T1000 (cell line): ENCODE data around the gene RNU6-8.

Source experiments
- DNase-seq: peaks from one replicate; lab custom pipeline; 2025; ENCODE audit warnings: mixed read lengths; lab: John Stamatoyannopoulos, UW

The RNU6-8 gene

GRCh38 chr14:32202998-32203882 lies at the start of gene RNU6-8:
RNU6-8 (minus strand) TSS chr14:32203269.
- DNase-seq, result peak; percentile 82

GRCh38 chr14:32252030-32252670 lies 49.1 kb upstream of the RNU6-8 start:
- DNase-seq, result peak; percentile 40

- no peak for DNase-seq
These were observed 48.5 kb upstream of the RNU6-8 start for GRCh38 chr14:32251530-32251929.

GRCh38 chr14:32250681-32251080 lies 47.6 kb upstream of the RNU6-8 start:
- DNase-seq, result no peak

- no peak for DNase-seq
These were observed 46.7 kb upstream of the RNU6-8 start for GRCh38 chr14:32249780-32250179.

- DNase-seq, result no peak
These were observed 46.3 kb upstream of the RNU6-8 start for GRCh38 chr14:32249371-32249770.

GRCh38 chr14:32246751-32247150 lies 43.7 kb upstream of the RNU6-8 start:
- no peak for DNase-seq

GRCh38 chr14:32244404-32244803 lies 41.3 kb upstream of the RNU6-8 start:
- DNase-seq, result no peak

- DNase-seq, result no peak
These were observed 30.2 kb upstream of the RNU6-8 start for GRCh38 chr14:32233260-32233659.

GRCh38 chr14:32232481-32232880 lies 29.4 kb upstream of the RNU6-8 start:
- DNase-seq, result no peak

GRCh38 chr14:32230695-32231280 lies 27.7 kb upstream of the RNU6-8 start:
- no peak for DNase-seq

GRCh38 chr14:32230181-32230580 lies 27.1 kb upstream of the RNU6-8 start:
- DNase-seq, result no peak

- no peak for DNase-seq
These were observed 23.0 kb upstream of the RNU6-8 start for GRCh38 chr14:32226056-32226455.

GRCh38 chr14:32225378-32225920 lies 22.4 kb upstream of the RNU6-8 start:
- DNase-seq, result no peak

GRCh38 chr14:32224737-32225377 lies 21.8 kb upstream of the RNU6-8 start:
- peak; percentile 17 for DNase-seq

GRCh38 chr14:32217301-32217700 lies 14.2 kb upstream of the RNU6-8 start:
- no peak for DNase-seq

GRCh38 chr14:32212833-32213232 lies 9.8 kb upstream of the RNU6-8 start:
- no peak for DNase-seq

GRCh38 chr14:32211068-32211404 lies 8.0 kb upstream of the RNU6-8 start:
- DNase-seq, result no peak

- no peak for DNase-seq
These were observed 6.4 kb upstream of the RNU6-8 start for GRCh38 chr14:32209471-32209870.

- DNase-seq, result no peak
These were observed 5.4 kb upstream of the RNU6-8 start for GRCh38 chr14:32208490-32208889.

- DNase-seq, result no peak
These were observed 3.5 kb upstream of the RNU6-8 start for GRCh38 chr14:32206552-32206951.

- no peak for DNase-seq
These were observed 2.9 kb upstream of the RNU6-8 start for GRCh38 chr14:32205984-32206383.
